SW 1271 (cell line): ENCODE data around the gene TSPAN1.

Experiments
- DNase-seq, 2 experiments: peaks; one replicate each; lab custom pipeline; 2025; lab: John Stamatoyannopoulos, UW

The TSPAN1 gene, protein sequence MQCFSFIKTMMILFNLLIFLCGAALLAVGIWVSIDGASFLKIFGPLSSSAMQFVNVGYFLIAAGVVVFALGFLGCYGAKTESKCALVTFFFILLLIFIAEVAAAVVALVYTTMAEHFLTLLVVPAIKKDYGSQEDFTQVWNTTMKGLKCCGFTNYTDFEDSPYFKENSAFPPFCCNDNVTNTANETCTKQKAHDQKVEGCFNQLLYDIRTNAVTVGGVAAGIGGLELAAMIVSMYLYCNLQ

DNA sequence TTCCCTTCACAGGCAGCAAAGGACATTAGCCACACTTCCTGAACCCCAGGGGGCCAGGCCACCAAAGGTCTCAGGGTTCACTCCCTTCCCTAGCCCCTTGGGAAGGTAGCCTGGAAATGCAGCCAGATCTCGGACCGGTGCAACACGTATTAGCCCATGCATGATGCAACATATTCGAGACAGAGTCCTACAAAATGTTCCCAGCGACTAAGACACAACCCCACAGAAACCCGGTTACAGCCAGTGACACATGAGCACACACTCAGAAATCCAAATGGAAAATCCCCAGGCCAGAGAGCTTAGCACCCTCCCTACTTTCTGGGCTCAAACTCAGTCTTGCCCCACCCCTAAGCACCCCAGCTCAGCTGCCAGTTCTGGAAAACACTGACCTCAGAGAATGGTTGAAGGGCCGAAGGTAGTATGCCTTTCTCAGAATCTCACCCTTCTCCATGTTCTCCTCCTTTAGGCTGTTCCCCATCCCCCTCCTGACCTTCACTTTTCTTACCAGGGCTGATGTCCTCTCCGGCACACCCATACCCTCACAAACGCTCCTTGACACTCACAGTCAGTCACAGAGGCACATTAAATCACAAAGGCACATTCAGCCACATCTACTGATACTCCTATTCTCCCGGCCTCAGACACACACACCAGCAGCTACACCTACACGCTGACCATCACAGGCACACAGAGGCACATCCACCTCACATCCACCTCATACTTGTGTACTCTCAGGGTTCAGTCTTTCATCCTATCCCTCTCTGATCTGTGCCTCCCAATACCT lies at the start of gene TSPAN1:
TSS of gene TSPAN1 (plus strand) at position 640 of the 784 bp plus-strand sequence. CDS start 6,021 bp downstream, outside the sequence.
- DNase-seq = no peak

- peak in 1 of 2 experiments; percentile 16 for DNase-seq
Measured at GRCh38 chr1:46128344-46128743, 46.5 kb upstream of the TSPAN1 start.

GRCh38 chr1:46130121-46130520 lies 44.8 kb upstream of the TSPAN1 start:
- DNase-seq = no peak

DNA sequence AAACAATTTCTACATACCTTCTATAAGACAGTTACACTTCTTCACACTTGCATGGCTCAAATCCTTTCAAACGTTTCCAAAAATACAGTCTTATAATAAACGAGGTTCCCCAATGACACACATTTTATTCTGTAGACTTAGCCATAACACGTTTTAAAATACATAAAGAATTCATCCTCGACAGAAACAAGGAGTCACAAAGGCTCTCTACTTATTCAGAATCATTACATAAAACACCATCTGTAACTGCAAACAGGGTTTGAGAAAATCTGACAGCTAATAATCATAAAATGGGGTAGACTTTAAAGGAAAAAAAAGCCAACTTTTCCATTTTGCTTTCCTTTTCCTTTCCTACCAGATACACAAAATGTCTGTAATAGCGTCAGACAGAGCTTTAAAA lies 44.3 kb upstream of the TSPAN1 start:
- DNase-seq = no peak

DNA sequence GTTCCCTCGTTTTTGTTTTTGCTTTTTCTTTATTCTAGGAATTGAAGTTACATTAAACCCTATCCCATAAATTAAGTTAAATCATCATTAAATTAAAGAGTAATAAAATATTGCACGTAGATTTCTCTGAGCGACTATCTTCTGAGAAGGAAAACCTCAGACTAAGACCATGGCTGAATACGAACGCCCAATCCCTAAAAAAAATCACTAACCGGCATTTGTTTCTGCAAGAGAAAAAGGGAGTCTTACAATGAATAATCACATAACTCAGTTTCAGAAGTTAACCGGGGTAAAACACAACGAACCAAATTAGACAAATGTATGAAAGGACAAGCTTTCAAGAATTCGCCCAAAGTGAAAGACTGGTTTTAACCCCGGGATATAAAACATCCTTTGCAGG lies 43.8 kb upstream of the TSPAN1 start:
- no peak for DNase-seq

DNA sequence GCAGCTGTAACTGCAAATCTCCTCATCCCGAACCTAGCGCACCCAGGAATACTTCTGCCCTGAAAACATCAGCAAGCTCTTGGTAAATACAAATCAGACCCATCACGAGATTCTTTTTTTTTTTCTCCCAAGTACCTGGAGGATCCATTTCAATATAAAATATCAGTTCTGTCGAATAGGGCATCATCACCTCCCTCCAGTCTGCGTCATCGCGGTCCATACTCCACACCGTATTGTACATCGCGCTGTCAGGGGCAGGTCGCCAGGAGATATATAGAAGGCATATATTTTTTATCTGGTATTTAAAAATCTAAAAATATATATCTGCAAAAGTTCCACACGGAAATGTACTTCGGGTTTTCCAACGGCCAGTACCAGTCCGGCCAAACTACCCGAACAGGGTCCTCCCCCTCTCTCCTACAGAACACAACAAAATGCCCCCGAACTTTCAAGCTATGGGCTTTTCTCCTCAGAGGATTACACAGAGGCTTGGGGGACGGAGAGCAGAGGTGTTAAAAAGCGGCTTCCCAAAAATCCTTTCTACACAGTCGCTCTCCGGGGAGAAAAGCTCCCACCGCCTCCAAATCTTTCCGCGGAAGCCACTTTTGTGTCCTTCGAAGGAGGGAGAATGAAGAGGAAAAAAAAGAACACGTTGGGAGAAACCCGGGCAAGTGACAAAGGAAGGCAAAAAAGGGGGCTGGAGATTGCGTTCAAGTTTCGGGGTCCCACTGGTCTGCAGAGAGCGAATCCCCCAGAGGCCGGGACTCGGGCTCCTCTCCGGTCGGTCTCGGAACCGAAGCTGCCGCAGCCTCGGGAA lies 43.0 kb upstream of the TSPAN1 start:
- peak in 1 of 2 experiments; percentile 49 for DNase-seq

- DNase-seq = peak; percentile 87 to 93
Measured at GRCh38 chr1:46132529-46133180, 42.2 kb upstream of the TSPAN1 start, which contains the start of gene PIK3R3. TSS of gene PIK3R3 (minus strand) at chr1:46132629. CDS start at chr1:46131952, 677 bp downstream.

DNA sequence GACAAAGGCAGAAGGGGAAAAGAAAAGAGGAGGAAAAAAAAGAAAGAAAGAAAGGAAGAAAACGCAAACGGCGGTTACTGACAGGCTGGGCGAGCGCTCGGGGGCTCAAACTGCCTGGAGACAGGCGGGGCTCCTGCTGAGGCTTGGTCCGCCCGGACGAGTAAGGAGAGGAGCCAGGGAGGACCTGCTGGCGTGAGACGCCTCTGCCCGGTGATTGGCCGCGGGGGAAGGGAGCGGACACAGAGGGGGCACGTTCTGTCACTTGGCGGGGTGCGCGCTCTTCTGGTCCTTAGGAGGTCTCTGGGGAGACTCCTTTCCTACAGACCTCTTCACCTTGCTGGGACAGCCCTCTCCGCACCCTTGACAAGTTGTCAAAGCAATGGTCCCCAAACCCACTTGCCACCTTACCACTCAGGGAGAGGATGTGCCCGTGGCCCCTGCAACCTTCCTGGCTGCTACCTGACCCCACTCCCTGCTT lies 41.7 kb upstream of the TSPAN1 start:
- peak in 1 of 2 experiments; percentile 54 for DNase-seq

DNA sequence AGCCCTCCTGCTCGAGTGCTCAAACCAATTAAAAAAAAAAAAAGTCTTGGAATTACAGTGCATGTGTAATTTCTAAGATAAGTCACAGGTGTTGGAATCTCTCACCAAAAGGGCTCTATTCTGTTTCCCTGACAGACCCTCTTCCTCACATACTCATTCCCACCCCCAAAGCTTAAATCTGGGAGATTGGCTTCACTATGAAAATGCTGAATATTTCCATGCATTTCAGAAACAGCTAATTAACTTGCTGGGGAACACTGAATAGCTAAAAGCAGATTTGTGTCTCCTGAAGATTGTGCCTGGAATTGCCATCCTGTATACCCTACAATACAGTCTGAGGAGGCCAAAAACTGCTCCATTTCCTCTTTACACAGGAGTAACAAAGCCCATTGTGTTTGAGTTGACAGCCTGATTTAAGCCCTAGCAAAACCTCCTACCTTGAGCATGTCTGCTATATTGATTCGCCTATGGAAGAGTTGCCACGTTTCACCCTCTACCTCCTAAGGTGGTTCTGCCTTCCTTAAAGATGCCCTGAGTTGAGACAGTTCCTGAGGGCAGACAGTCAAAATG lies 41.0 kb upstream of the TSPAN1 start:
- no peak for DNase-seq

- DNase-seq = no peak
Measured at GRCh38 chr1:46134660-46135331, 40.1 kb upstream of the TSPAN1 start.

DNA sequence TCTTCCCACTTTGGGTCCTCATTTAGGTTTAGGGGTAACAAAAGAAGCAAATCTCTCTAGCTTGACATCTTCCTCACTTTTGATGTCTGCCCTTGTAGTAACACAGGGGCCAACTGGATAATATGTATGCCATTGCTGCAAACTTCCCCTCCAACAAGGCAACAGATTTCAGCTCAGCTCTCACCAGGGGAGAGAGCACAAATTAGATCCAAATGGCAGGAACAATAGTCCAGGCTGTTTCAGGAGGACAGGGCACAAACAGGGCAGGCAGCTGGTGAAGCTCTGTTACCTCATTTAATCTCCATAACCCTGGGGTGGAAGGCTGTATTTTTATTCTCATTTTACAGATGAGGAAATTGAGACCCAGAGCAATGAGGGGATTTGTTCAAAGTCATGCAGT lies 38.2 kb upstream of the TSPAN1 start:
- no peak for DNase-seq

DNA sequence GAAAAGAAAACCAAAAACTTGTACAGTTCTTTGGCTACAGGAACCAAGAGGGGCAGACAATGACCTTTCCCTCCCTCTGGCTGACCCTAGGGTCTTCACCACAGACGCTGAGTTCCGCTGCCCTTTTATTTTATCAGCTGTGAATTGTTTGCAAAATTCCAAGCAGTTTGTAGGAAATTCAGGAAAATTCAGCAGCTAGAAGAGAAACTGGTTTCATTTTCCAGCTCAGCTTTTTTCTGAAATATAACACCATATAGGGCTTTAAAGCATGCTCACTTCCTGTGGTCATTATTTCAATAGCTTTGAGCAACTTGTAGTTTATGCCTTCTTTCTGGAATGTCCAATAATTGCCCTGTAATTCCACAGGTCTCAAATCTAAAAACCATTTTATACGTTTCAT lies 37.0 kb upstream of the TSPAN1 start:
- DNase-seq = no peak

GRCh38 chr1:46148318-46148717 lies 26.6 kb upstream of the TSPAN1 start:
- no peak for DNase-seq

GRCh38 chr1:46150085-46150484 lies 24.8 kb upstream of the TSPAN1 start:
- DNase-seq = no peak

GRCh38 chr1:46152016-46152415 lies 22.9 kb upstream of the TSPAN1 start:
- DNase-seq = no peak

DNA sequence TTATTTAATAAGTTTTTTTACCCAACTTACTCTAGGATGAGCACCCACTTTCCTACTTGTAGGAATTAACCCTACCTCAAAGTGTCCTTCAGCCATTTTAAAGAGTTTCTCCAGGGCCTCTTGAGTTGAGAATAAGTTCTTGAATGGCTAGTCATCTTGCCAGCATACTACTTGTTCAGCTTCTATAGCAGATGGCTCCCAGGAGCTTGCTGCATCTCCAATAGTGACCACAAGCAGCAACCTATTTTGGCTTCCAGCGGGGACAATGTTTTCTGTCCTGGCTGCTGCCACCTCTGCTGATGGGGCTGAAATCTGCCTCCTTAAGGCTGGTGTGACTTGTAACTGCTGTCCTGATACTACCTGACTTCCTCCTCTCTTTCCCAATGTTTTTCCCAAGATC lies 21.7 kb upstream of the TSPAN1 start:
- DNase-seq = no peak

- DNase-seq = no peak
Measured at GRCh38 chr1:46153732-46154131, 21.2 kb upstream of the TSPAN1 start.

- no peak for DNase-seq
Measured at GRCh38 chr1:46157916-46158311, 17.0 kb upstream of the TSPAN1 start.

GRCh38 chr1:46158312-46159281 lies 16.3 kb upstream of the TSPAN1 start:
- DNase-seq = no peak

GRCh38 chr1:46159516-46159915 lies 15.4 kb upstream of the TSPAN1 start:
- no peak for DNase-seq
